Renal cortical epithelial cell (primary cell): ENCODE measurements around the gene PARD3. TPM values are rescaled to one million over a fixed set of nuclear protein-coding genes. Genes with fewer than 3 reads are reported as not detected.
"Not testable (repeated sequence)": the region's sequence is repeated elsewhere in the genome, so short reads cannot be mapped to it uniquely, and the experiment has no call there.

Source experiments
- DNase-seq: peaks from one replicate; pipeline ENCODE4 v3.0.0-alpha.2; 2011; ENCODE audit warnings: low read depth
- total RNA-seq: library from RNA; depleted of rRNA; stranded (reverse); fragments of >200 nt; gene quantifications from 2 replicates; pipeline ENCODE4 v1.2.3, GENCODE V29; 2014

Gene PARD3
- total RNA-seq, 1 donor from 2014 or later, result 154 TPM

DNA sequence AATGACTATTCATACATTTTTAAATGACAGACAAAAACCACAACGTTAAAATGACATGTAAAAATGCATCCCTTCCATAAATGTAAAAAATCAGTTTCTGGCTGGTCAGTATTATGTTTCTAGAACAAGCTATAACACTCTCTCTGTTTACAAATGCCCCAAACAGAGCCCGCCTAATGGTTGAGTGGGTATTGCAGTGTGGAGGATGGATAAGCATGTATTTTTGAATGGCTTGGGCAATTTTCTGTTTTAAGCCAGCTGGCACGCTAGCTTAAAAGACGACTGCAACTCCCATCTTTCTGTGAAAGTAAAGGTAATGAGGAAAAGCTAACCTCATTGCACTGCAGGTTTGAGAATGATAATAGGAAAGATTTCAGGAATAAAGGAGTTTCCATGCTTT, 430.7 kb downstream of the PARD3 start:
- no peak for DNase-seq

GRCh38 chr10:34382626-34383025, 432.5 kb downstream of the PARD3 start:
- no peak for DNase-seq

DNA sequence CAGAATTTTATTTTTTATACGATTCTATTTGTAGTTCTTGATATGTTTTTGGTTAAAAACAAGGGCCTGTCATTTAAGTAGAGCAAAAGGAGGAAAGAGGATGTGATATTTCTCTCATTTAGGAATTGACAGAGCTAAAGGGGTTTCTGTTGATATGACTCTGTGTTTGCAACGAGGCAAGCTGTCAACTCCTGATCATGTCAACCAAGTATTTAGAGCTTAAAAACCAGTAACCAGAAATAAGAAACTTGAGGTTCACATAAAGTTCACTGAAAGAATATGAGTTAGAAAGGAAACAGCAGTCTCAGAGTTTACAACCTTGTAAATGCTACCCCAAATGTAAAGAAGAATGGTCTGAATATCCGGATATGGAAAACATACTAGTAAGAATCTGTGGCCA, 434.2 kb downstream of the PARD3 start:
- DNase-seq, result no peak

DNA sequence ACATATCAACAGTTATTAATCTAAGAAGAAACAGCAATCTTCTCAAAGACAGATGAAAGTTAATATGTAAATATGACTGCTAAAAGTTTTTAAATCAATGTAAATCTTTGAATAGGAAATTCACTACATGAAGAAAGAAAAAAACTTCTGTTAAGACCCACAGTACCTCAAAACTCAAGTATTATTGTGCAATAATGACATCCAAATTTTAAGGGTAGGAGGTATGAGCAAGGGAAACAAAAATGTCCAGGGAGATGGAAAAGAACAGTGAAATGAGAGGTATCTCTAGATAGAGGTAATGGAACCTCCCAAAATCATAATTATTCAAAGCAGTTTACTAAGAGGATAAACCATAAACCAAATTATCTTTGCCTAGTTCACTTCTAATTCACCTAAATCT, 436.8 kb downstream of the PARD3 start:
- DNase-seq, result no peak

GRCh38 chr10:34377833-34378232, 437.3 kb downstream of the PARD3 start:
- no peak for DNase-seq

- no peak for DNase-seq
These were observed 440.6 kb downstream of the PARD3 start for GRCh38 chr10:34374356-34375045.

DNA sequence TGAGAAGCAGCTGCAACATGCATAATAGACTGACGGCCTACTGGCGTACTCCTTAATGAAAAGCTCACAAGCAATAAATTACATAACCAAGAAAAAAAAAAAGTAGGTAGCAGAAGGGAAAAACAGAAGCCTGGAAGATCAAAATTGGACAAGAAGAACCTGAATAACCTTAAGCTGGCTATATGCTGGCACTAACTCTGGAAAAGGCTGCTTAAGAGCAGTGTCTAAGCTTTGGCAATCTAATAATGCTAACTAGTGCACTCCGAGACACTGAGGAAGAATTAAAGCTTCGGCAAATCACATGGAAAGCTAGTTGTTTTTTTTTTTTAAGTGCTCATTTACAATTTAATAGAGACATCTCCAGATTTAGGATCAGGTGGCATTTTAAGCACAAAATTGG, 441.9 kb downstream of the PARD3 start:
- no peak for DNase-seq

DNA sequence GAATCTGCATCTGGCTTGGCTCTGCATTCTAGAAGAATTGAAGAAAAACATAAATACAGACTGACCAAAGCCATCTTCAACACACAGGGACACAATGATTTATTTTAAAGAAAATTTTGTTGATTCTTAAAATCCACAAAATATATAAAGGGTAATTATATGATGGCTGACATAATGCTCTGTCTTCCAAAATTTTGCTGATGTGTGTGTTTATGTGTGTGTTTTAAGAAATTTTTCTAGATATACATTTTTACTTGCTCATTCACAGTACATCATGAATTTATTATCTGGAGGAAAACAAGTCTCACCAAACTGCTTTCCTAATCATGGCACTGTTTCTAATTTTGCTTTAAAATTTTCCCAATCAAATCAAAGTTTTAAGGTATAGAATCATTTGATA, 442.6 kb downstream of the PARD3 start:
- DNase-seq, result no peak

DNA sequence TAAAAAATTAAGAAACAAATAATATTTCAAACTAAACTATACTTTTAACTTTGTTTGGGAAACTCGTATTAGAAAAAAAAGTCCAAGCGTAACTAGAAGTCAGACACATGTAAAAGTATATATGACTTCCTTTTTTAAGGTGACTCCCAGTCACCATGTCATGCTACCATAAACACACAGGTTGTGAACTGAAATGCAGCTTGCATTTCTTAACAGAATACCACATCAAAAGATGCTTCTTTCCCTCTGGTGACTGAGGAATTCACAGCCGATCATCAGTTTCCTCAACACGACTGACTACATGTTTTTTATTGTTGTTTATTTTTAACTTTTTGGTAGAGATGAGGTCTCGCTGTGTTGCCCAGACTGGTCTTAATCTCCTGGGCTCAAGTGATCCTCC, 445.0 kb downstream of the PARD3 start:
- no peak for DNase-seq

- DNase-seq, result no peak
These were observed 446.0 kb downstream of the PARD3 start for GRCh38 chr10:34369120-34369519.

- DNase-seq, result peak; percentile 61
These were observed 450.7 kb downstream of the PARD3 start for GRCh38 chr10:34364253-34365037.

- no peak for DNase-seq
These were observed 454.1 kb downstream of the PARD3 start for GRCh38 chr10:34360984-34361383.

- no peak for DNase-seq
These were observed 455.7 kb downstream of the PARD3 start for GRCh38 chr10:34359435-34359813.

DNA sequence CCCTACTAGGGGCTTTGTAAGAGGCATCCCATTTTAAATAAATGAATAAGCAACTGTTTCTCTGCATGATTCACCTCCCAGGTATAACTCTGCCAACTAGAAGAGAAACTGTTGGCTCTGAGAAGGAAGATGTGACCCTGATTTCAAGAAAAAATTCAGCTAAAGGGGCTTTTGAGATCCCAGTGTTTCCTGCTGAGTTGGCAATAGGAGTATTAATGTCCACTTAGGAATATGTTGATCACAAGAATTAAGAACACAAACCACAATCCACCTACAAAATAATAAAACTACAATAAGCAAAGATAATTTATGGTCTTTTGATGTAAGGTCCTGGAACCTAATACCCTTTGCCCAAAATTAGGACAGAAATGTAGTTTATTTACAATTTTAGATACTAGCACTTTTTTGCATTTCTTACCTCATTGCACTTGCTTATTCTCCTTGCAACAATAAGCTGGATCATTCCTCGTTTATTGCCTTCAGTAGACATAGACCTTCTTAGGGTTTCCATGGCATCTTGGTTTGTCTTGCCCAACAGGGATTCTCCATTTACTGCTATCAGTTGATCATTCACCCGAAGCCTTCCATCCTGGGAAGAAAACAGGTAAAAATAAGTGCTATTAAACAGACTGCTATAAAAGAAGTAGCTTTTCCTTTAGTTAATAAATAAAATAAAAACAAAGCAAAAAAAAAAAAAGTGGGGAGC, 456.2 kb downstream of the PARD3 start:
- DNase-seq, result peak; percentile 76

DNA sequence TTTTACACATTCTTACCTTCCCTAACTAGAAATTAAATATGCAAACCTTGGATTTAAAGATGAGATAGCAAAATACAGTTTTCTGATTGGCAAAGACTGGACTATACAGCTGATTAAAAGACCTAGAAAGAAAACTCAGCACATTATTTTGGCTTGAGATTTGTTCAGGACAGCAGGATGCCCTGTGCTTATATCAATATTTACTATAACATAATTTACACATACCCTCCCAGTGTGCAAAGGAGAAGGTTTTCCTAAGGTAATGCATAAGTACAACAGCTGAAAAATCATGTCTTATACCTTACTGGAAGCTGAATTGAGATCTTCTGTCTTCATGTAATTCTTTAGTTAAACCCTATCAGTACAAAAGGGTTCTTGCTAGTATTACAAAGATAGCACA, 458.6 kb downstream of the PARD3 start:
- no peak for DNase-seq

DNA sequence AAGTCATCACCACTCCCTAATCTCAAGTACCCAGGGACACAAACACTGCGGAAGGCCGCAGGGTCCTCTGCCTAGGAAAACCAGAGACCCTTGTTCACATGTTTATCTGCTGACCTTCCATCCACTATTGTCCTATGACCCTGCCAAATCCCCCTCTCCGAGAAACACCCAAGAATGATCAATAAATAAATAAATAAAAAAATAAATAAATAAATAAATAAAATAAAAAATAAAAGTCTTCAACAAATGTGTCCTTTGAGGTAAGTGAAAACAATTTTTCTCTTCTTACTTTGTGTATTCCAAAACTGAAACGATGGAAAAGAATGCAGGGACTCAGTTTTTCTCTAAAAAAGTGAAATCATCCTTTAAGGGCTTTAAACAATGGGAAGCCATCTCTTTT, 461.6 kb downstream of the PARD3 start:
- DNase-seq, result not testable (repeated sequence)

GRCh38 chr10:34352599-34353204, 462.4 kb downstream of the PARD3 start:
- not testable (repeated sequence) for DNase-seq

DNA sequence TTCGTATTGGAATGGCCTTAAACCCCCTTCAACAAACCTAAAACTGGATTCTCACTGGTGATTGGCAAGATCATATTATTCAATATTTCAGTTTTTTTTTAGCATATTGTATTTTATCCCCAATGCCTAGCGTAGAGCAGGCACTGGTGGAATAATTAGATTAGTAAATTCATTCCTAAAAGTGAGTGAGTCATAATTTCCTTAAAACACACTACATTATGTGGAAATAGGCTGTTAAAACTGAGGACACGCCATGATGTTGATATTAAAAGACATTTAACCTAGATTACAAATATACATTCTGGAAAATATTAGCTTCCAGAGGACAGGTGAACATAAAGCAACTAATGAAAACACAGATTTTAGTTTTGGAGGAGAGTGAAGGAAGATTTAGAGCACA, 463.9 kb downstream of the PARD3 start:
- DNase-seq, result no peak

- DNase-seq, result no peak
These were observed 466.1 kb downstream of the PARD3 start for GRCh38 chr10:34348917-34349485.

DNA sequence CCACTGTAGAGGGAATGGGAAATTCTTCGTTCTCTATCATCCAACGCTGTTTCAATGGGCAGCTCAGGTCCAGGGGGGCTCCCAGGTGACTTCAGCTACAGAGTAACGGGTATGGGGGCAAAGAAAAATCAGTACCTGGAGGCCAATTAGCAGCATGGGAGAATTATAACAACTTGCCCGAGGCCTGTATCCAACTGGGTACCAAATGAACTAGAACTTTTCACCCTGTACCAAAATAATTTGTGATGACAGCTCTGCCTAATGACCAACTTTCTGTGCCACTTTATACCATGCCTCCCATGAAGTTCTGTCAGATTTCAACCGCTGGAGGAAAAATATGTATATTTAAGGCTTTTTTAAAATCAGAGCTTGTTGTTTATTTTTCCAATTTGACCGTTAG, 467.1 kb downstream of the PARD3 start:
- DNase-seq, result no peak

DNA sequence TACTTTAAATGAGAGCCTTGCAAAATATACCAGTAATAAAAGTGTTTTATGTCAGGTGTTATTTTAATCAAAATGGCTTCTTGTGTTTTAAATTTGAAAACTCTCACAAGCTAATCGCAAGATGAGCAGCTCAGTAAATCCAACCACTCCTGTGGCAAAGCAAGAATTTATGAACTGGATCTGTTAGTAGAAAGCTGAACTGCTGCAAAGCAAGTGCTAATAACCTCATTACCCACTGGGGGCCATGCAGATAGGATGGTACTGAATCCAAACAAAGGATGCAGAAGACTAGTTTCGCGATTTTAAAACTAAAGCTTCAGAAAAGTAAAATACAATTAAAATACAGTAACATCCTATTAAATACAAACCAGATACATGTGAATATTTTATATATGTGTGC, 468.0 kb downstream of the PARD3 start:
- no peak for DNase-seq

DNA sequence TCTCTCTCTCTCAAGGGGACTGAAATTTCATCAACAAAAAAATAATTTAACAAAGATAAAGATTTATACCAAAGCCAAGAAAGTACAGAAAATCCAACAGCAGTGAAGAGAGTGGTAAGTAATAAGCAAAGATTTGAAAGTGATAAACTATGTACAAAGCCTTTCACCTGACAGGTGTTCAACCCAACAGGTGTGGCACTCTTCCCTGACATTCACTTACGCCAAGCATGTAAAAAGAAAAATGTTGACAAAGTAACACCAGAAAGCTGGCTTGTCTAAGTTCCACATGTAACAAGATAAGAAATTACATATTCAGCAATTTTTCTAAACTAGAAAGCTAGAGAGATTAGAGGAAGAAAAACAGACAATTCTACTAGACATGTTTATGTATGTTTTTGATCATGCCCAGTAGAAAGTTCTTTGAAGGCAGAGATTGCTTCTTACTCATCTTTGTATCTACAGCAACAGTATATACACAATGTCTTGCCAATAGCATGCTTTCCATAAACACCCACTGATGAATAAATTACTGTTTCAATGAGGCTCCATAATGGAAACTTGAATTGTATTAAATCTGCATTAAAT, 468.5 kb downstream of the PARD3 start:
- DNase-seq, result no peak
